ENCODE data around the gene TRIM56. TPM values are rescaled to one million over a fixed set of nuclear protein-coding genes. Genes with fewer than 3 reads are reported as not detected.

The TRIM56 gene
- total RNA-seq, 1 experiment from 2014 or later = 23.1 TPM

GRCh38 chr7:101058355-101058754 is 26.9 kb upstream of the TRIM56 start:
- Mint-ChIP-seq H3K27me3 (ENCODE audit: low read depth) (peaks cover 32% of the 10 kb centered on the region), H3K4me1 (peaks cover 2% of the 10 kb centered on the region; the same call in 1 of the 2 replicates), H3K36me3 (no peaks in the 10 kb centered on the region), H3K9me3 (no peaks in the 10 kb centered on the region), H3K27ac (no peak overlapping the region), H3K4me3 (no peak overlapping the region)
- peak; percentile 51; the same call in 1 of the 2 replicates for ATAC-seq
- CTCF ChIA-PET = interaction anchor here (0.6 to 3.0 kb wide), 17 partner anchors 11 to 206 kb away, joined by 3 to 23 read pairs (median 5); partner anchors contain the start of genes ACHE, MUC17, SLC12A9 and UFSP1
- peak; percentile 81 for DNase-seq (ENCODE audit: low spot score)
- POLR2A ChIA-PET = interaction anchor here (1.0 to 1.3 kb wide), 2 partner anchors 100 to 169 kb away, joined by 3 read pairs; partner anchors contain the start of gene UFSP1
- TF ChIP-seq, protein P1, sequence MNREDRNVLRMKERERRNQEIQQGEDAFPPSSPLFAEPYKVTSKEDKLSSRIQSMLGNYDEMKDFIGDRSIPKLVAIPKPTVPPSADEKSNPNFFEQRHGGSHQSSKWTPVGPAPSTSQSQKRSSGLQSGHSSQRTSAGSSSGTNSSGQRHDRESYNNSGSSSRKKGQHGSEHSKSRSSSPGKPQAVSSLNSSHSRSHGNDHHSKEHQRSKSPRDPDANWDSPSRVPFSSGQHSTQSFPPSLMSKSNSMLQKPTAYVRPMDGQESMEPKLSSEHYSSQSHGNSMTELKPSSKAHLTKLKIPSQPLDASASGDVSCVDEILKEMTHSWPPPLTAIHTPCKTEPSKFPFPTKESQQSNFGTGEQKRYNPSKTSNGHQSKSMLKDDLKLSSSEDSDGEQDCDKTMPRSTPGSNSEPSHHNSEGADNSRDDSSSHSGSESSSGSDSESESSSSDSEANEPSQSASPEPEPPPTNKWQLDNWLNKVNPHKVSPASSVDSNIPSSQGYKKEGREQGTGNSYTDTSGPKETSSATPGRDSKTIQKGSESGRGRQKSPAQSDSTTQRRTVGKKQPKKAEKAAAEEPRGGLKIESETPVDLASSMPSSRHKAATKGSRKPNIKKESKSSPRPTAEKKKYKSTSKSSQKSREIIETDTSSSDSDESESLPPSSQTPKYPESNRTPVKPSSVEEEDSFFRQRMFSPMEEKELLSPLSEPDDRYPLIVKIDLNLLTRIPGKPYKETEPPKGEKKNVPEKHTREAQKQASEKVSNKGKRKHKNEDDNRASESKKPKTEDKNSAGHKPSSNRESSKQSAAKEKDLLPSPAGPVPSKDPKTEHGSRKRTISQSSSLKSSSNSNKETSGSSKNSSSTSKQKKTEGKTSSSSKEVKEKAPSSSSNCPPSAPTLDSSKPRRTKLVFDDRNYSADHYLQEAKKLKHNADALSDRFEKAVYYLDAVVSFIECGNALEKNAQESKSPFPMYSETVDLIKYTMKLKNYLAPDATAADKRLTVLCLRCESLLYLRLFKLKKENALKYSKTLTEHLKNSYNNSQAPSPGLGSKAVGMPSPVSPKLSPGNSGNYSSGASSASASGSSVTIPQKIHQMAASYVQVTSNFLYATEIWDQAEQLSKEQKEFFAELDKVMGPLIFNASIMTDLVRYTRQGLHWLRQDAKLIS (CRISPR knock-in tag; IDR thresholded peaks at IDR 0.05; ENCODE audit: borderline replicate concordance) = no peak
- TF ChIP-seq FOXJ3 (CRISPR knock-in tag; IDR thresholded peaks at IDR 0.05; ENCODE audit: borderline replicate concordance) (no peak), CTCF (IDR thresholded peaks at IDR 0.05) (no peak), SMAD4 (CRISPR knock-in tag; IDR thresholded peaks at IDR 0.05) (no peak), ESRRA (CRISPR knock-in tag; IDR thresholded peaks at IDR 0.05; ENCODE audit: borderline replicate concordance) (peak; percentile 69; the same call in 1 of the 2 replicates), TCF7 (CRISPR knock-in tag; IDR thresholded peaks at IDR 0.05; ENCODE audit: low read depth) (no peak), IRF1 (CRISPR knock-in tag; IDR thresholded peaks at IDR 0.05) (peak; percentile 78; the same call in 1 of the 2 replicates), GABPB1 (CRISPR knock-in tag; IDR thresholded peaks at IDR 0.05) (no peak), JUN (CRISPR knock-in tag; IDR thresholded peaks at IDR 0.05) (no peak), ZNF263 (CRISPR knock-in tag; IDR thresholded peaks at IDR 0.05; ENCODE audit: low read depth) (no peak), KAT7 (CRISPR knock-in tag; IDR thresholded peaks at IDR 0.05; ENCODE audit: borderline replicate concordance) (no peak), FOXP4 (CRISPR knock-in tag; IDR thresholded peaks at IDR 0.05) (peak; percentile 87), ZNF425 (CRISPR knock-in tag; conservative IDR thresholded peaks at IDR 0.05) (no peak), ZNF138 (CRISPR knock-in tag; conservative IDR thresholded peaks at IDR 0.05) (no peak), E2F4 (CRISPR knock-in tag; IDR thresholded peaks at IDR 0.05; ENCODE audit: borderline replicate concordance, low read depth) (no peak)
- TF ChIP-seq, protein P2, sequence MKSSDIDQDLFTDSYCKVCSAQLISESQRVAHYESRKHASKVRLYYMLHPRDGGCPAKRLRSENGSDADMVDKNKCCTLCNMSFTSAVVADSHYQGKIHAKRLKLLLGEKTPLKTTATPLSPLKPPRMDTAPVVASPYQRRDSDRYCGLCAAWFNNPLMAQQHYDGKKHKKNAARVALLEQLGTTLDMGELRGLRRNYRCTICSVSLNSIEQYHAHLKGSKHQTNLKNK (CRISPR knock-in tag; IDR thresholded peaks at IDR 0.05) = no peak
- TF ChIP-seq, protein P3, sequence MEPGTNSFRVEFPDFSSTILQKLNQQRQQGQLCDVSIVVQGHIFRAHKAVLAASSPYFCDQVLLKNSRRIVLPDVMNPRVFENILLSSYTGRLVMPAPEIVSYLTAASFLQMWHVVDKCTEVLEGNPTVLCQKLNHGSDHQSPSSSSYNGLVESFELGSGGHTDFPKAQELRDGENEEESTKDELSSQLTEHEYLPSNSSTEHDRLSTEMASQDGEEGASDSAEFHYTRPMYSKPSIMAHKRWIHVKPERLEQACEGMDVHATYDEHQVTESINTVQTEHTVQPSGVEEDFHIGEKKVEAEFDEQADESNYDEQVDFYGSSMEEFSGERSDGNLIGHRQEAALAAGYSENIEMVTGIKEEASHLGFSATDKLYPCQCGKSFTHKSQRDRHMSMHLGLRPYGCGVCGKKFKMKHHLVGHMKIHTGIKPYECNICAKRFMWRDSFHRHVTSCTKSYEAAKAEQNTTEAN (CRISPR knock-in tag; IDR thresholded peaks at IDR 0.05) = no peak
- TF ChIP-seq, protein P4, sequence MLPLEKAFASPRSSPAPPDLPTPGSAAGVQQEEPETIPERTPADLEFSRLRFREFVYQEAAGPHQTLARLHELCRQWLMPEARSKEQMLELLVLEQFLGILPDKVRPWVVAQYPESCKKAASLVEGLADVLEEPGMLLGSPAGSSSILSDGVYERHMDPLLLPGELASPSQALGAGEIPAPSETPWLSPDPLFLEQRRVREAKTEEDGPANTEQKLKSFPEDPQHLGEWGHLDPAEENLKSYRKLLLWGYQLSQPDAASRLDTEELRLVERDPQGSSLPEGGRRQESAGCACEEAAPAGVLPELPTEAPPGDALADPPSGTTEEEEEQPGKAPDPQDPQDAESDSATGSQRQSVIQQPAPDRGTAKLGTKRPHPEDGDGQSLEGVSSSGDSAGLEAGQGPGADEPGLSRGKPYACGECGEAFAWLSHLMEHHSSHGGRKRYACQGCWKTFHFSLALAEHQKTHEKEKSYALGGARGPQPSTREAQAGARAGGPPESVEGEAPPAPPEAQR (CRISPR knock-in tag; IDR thresholded peaks at IDR 0.05) = no peak
